ENCODE measurements around the gene STIM2. TPM values are rescaled to one million over a fixed set of nuclear protein-coding genes. Genes with fewer than 3 reads are reported as not detected.

Gene STIM2
- total and polyA plus RNA-seq, 10 of the 15 experiments (the other 5 are each of a cell fraction or from before 2014, with no cell fraction given), result 4.7 to 41.5 (median 16.9) TPM

DNA sequence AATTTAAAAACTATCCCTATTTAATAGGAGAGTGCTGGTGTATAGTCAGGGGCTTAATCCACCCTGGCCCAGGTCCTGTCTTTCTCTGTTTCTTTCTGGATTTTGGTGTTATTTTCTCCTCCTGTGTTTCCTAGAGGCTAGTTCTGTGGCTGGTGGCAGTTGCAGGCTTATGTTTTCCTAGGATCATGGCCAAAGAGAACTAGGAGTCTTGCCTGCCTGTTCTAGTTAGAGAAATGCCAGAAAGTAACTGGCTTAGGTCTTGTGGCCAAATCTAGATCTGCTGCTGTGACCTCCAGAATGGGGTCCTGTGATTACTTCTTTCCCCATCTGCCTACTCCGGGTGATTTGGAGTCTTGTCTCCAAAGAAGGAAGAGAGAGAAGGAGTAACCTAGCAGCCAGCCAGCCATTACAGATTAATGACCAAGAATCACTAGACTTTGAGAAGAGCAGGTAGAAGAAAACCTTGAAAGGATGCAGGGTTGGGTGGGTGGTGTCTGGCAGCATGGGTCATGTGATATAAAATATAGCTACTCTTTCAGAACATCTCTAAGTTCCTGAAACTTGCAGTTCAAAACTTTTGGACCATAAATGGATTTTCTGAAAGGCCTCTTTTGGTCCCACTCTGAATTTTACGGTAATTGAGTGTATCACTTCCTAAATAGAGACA, 117.9 kb downstream of the STIM2 start (continued):
- TF ChIP-seq FOXK2 (IDR thresholded peaks at IDR 0.05), result no peak
- no peak for TF ChIP-seq FOS (IDR thresholded peaks at IDR 0.05; ENCODE audit: borderline replicate concordance, extremely low read depth, insufficient read length)
- no peak for TF ChIP-seq LARP7 (IDR thresholded peaks at IDR 0.05)
- TF ChIP-seq BRCA1 (IDR thresholded peaks at IDR 0.05; ENCODE audit: low read depth, low read length), result no peak

DNA sequence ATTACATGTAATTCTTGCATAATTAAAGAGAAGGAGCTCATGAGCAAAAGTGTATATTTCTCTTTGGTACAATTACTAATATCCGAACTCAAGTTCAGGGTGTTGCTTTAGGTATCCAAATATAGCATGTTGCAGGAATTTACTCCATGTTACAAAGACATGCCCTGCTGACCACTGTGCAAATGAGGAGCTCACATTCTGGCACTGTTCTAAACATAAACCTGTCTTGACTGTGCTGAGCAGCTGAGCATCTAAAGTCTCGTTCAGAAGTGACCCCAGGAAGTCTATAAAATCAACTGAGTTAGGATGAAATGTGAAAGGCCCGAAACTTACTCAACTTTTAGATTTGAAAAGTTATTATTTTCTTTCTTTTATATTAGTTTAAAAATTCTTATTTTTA, 124.3 kb downstream of the STIM2 start:
- H3K79me2 ChIP-seq (ENCODE audit: control insufficient read depth, insufficient read depth, low read length), result no peaks in the 10 kb centered on the region
- no peak for FAIRE-seq

More for the DNA sequence above, 124.3 kb downstream of the STIM2 start:
- BruUV-seq (replicated peaks), result no TSS peak
- H3K9me3 ChIP-seq (replicated peaks; ENCODE audit: control insufficient read depth, insufficient read depth, low read length), result no peaks in the 10 kb centered on the region; the same call in 1 of the 3 replicates
- peaks cover 0 to 2% of the 10 kb centered on the region in 2 experiments; a peak in 1 of 4 replicates for H3K36me3 ChIP-seq (ENCODE audit: control insufficient read depth in 2 of 2, insufficient read depth in 2 of 2, low read length in 1 of 2)
- WGBS (ENCODE audit: insufficient coverage, insufficient replicate concordance, low lambda C conversion rate, missing lambda C conversion rate), result 100% methylated on average over 3 of the region's 3 CpGs
- ChIA-PET CTCF (interaction anchor here (1.1 to 3.7 kb wide), 5 partner anchors 9 to 125 kb away, joined by 4 to 13 read pairs (median 5); partner anchors contain the start of gene STIM2), POLR2A (interaction anchor here (0.9 to 2.0 kb wide), 5 partner anchors 9 to 102 kb away, joined by 3 to 6 read pairs (median 4); no protein-coding TSS in a partner anchor), RAD21 (ENCODE audit: unreplicated experiment) (interaction anchor here (0.7 to 6.1 kb wide), 8 partner anchors 10 to 127 kb away, joined by 3 to 25 read pairs (median 4); partner anchors contain the start of gene STIM2), SMC1A (ENCODE audit: uncharacterized antibody, unreplicated experiment) (interaction anchor here (1.0 to 6.4 kb wide), 13 partner anchors 8 to 124 kb away, joined by 3 to 50 read pairs (median 5); partner anchors contain the start of gene STIM2)
- in situ Hi-C loops (cut with MboI), result no loop called here
- no peak overlapping the region for H3K27ac ChIP-seq (ENCODE audit: control insufficient read depth, insufficient read depth)
- no peak overlapping the region for H3K9ac ChIP-seq (ENCODE audit: control insufficient read depth, insufficient read depth, low read length)
- DNase-seq (ENCODE audit: low read depth, low spot score) (no peak), ATAC-seq (peak; percentile 50)
- H3K4me1 ChIP-seq (ENCODE audit: control insufficient read depth, insufficient read depth, low read length), result peaks cover 14% of the 10 kb centered on the region
- no peaks in the 10 kb centered on the region for H3K27me3 ChIP-seq (replicated peaks in 1 of 2; ENCODE audit: control insufficient read depth in 2 of 2, insufficient read depth in 2 of 2, low read length in 1 of 2)
- H4K20me1 ChIP-seq (ENCODE audit: control insufficient read depth, insufficient read depth), result no peaks in the 10 kb centered on the region
- no peak overlapping the region for H3K4me3 ChIP-seq
- no peak overlapping the region for H2AFZ ChIP-seq (ENCODE audit: control insufficient read depth, low read depth, low read length)
- no peak overlapping the region for H3K4me2 ChIP-seq (ENCODE audit: control insufficient read depth, insufficient read depth)
- intact Hi-C loops (cut with micrococcal nuclease; ENCODE audit: unreplicated experiment), result no loop called here
- TF ChIP-seq KLF5 (IDR thresholded peaks at IDR 0.05; ENCODE audit: partially characterized antibody) (no peak), ATF7 (IDR thresholded peaks at IDR 0.05; ENCODE audit: low read depth) (no peak), NR2C1 (IDR thresholded peaks at IDR 0.05) (no peak), RAD21 (IDR thresholded peaks at IDR 0.05; ENCODE audit: insufficient read depth, low read depth, low read length) (no peak), NR2C2 (IDR thresholded peaks at IDR 0.05; ENCODE audit: borderline replicate concordance, control insufficient read depth, insufficient read length, low read depth) (no peak)
- TF ChIP-seq, protein P1, sequence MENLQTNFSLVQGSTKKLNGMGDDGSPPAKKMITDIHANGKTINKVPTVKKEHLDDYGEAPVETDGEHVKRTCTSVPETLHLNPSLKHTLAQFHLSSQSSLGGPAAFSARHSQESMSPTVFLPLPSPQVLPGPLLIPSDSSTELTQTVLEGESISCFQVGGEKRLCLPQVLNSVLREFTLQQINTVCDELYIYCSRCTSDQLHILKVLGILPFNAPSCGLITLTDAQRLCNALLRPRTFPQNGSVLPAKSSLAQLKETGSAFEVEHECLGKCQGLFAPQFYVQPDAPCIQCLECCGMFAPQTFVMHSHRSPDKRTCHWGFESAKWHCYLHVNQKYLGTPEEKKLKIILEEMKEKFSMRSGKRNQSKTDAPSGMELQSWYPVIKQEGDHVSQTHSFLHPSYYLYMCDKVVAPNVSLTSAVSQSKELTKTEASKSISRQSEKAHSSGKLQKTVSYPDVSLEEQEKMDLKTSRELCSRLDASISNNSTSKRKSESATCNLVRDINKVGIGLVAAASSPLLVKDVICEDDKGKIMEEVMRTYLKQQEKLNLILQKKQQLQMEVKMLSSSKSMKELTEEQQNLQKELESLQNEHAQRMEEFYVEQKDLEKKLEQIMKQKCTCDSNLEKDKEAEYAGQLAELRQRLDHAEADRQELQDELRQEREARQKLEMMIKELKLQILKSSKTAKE (IDR thresholded peaks at IDR 0.05; ENCODE audit: low read depth, poor library complexity, severe bottlenecking), result no peak

Measured in GM12878 (cell line).